ENCODE data around the gene CCL3.
"Not testable (repeated sequence)": the region's sequence is repeated elsewhere in the genome, so short reads cannot be mapped to it uniquely, and the experiment has no call there.

CCL3 gene

GRCh38 chr17:36083691-36084090 lies 6.3 kb downstream of the CCL3 start:
- DNase-seq, result not testable (repeated sequence)

- peak; percentile 95 for DNase-seq
These were observed 7.3 kb downstream of the CCL3 start for GRCh38 chr17:36082482-36083120.

- DNase-seq, result not testable (repeated sequence)
These were observed 8.1 kb downstream of the CCL3 start for GRCh38 chr17:36081681-36082471.

GRCh38 chr17:36074365-36074764 lies 15.6 kb downstream of the CCL3 start:
- no peak for DNase-seq

GRCh38 chr17:36072431-36073121 lies 17.4 kb downstream of the CCL3 start:
- DNase-seq, result peak; percentile 35 to 50

GRCh38 chr17:36071751-36072150 lies 18.2 kb downstream of the CCL3 start:
- DNase-seq, result no peak

GRCh38 chr17:36070427-36070826 lies 19.5 kb downstream of the CCL3 start:
- no peak for DNase-seq

GRCh38 chr17:36069136-36069535 lies 20.8 kb downstream of the CCL3 start:
- DNase-seq, result no peak

- no peak for DNase-seq
These were observed 21.4 kb downstream of the CCL3 start for GRCh38 chr17:36068524-36068923.

- DNase-seq, result no peak
These were observed 23.5 kb downstream of the CCL3 start for GRCh38 chr17:36066365-36066985.

GRCh38 chr17:36063786-36064541 lies 26.0 kb downstream of the CCL3 start, which contains the start of gene CCL18:
Gene CCL18 (plus strand): TSS chr17:36064272. CDS start chr17:36064343, 71 bp downstream.
- DNase-seq, result no peak

- DNase-seq, result no peak
These were observed 29.1 kb downstream of the CCL3 start for GRCh38 chr17:36060816-36061215.

GRCh38 chr17:36059406-36059805 lies 30.5 kb downstream of the CCL3 start:
- no peak for DNase-seq

GRCh38 chr17:36057911-36058310 lies 32.0 kb downstream of the CCL3 start:
- no peak for DNase-seq

GRCh38 chr17:36055921-36056520 lies 33.9 kb downstream of the CCL3 start:
- DNase-seq, result no peak

GRCh38 chr17:36055171-36055570 lies 34.8 kb downstream of the CCL3 start:
- DNase-seq, result no peak

- no peak for DNase-seq
These were observed 40.3 kb downstream of the CCL3 start for GRCh38 chr17:36049643-36050042.

- no peak for DNase-seq
These were observed 41.9 kb downstream of the CCL3 start for GRCh38 chr17:36048066-36048465.
